Hematopoietic multipotent progenitor cell (in vitro differentiated cells): ENCODE data around the gene NELL1. TPM values are rescaled to one million over a fixed set of nuclear protein-coding genes. Genes with fewer than 3 reads are reported as not detected.

ENCODE experiments used
- DNase-seq, 3 donors: peaks; one replicate each; pipeline ENCODE4 v3.0.0-alpha.2; 2011 to 2015; ENCODE audit warnings: low read depth in 2 of 3, low spot score in 2 of 3
- total RNA-seq: library from RNA; depleted of rRNA; stranded (reverse); fragments of >200 nt; gene quantifications from one replicate; pipeline ENCODE4 v1.2.3, GENCODE V29; 2012

Gene NELL1
- total RNA-seq, 1 donor = 0.27 TPM

DNA sequence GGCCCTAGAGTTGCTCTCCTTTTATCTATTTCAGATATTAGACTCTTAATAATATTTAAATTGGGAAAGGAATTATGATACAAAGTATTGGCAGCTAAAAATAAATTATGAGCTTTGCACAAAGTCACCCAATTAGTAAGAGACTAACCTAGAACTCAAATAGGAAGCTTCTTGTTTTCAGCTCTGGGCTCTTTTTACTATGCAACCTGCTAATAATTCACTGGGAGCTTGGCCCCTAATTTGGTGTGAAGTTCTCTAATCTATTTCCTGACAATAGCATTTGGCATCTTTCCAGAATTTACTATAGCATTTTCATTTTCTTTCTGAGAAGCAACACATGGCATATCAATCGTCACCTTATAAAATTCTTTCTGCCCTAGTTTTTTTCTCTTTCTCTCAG, 795.8 kb downstream of the NELL1 start:
- DNase-seq = peak in 1 of 3 donors; percentile 14

DNA sequence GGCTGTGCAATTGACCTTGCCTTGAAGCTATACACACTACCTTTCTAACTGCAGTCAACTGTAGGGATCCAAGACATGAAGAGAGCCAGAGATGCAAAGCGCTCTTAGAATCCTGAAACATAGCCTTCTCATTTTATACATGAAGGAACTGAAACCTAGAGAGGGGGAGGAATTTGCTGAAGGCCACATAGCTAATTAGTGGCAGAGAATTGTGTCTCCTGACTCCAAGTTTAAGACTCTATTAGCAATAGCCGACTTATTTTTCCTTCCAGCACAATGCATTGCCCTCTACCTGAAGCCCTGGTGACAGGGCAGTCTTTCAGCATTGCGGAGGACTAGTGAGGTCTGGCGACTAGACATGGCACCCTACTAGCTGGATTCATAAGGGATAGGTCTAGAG, 796.5 kb downstream of the NELL1 start:
- DNase-seq = no peak

DNA sequence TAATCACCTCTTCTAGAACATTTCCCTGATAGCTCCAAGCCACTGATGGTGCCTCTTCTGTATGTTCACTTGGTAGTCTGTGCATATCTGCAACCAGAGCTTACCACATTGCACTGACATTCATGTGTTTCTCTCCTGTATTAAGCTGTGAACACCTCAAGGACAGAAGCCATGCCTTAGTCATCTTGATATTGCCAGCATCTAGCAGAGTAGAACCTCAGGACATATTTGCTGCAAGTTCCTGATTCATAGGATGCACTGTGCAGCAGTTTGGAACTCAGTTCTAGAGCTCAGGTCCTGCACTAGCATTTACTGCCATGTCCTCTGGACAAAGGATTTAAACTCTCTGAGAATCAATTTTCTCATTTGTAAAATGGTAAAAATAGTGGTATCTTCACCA, 801.1 kb downstream of the NELL1 start:
- DNase-seq = no peak

DNA sequence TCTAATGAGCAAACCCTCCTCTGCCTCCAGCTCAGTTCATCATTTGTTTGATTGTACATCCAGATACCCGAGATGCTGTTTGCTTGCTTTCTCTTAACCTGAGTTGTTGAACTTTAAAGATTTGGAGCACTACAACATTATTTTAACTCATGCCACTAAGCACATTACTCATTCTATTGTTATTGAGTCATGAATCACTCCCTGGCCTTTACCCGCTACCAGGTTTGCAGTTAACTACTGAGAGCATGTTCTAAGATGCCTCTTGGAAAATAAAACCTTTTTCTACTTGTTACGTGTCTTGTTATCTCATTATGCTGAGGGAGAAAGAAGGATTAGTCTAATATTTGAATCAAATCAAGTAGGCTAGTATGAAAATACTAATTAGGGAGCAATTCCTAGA, 802.9 kb downstream of the NELL1 start:
- DNase-seq = no peak

DNA sequence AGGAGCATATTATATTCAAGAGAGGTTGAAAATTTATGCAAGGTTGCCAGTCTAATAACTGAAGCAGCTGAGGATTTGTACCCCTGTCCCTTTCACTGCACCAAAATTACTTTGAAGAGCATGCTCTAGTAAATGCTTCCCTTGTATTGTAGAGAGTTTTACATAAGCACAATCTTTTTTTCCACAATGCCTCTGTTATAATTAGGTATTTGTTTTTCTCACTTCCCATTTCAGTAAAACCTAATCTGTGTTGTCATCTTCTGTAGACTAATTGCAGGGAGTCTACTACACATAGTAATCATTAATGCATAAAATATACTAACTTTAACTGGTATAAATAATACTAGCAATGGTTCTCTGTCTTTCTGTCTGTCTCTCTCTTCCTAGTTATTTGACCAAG, 805.1 kb downstream of the NELL1 start:
- DNase-seq = no peak

DNA sequence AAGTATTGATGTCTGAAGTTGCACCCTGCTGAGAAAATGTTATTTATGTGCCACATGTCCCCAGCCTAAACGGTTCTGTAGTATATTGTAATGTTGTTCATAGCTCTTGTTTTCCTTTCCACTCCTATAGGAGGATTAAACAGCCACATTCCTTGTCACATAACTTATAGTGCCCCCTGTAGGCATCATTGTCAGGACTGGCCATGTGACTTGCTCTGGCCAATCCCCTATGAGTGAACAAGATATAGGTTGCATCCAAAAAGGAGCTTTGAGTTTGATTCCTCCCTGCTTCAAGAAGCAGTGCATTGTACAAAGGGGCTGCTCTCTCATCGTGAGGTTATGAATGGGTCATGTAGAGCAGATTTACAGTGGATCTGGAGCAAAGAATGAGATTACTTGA, 805.9 kb downstream of the NELL1 start:
- DNase-seq = no peak

DNA sequence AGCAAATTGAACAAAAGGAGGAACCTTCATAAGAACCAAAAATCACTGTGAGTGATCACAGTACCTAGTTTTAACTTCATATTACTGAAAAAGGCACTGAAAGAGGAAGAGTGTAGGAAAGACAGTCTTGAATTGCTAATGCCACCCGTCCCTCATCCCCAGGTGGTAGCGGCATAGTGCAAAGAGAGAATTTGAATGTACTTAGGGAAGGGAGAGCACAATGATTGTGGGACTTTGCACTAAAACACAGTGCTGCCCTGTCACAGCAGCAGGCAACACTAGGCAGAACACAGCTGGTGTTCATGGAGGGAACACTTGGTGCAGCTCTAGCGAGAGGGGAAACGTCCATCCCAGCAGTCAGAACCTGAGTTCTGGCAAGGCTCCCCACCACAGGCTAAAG, 807.2 kb downstream of the NELL1 start:
- no peak for DNase-seq

DNA sequence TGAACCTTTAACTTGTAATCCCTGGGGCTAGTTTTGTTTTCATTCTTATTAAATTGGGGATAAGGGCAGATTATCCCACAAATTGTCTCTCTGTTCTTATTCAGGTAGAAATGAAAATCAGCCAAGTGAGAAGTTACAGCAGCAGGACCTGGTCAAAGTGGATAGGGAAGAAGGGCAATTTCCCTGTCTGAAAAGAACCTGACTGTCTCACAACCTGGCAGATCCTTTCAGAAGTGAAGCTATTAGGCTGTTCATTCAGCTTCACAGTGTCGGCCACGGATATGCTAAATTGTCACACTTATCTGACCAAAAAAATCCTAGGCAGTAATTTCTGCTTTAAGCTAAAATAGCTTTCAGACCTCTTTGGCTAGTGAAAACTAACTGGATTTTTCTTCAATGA, 810.9 kb downstream of the NELL1 start:
- DNase-seq = no peak

DNA sequence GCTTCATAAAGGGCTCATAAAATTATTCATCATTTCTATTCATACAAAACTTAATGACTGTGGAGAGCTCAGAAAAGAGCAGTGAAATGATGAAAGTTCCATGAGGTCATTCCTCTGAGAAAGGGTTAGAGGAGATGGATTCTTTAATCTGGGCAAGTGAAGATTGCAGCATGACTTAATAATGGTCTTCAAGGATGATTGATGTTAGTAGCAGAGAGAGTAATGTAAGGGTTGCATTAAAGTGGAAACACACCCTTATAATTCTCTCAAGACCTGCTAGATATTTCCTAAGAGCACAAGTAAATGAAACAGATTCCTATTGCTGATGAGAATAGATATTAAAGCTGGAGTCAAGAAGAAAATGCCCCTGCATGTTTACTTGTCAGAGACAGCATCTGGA, 811.9 kb downstream of the NELL1 start:
- DNase-seq = no peak

DNA sequence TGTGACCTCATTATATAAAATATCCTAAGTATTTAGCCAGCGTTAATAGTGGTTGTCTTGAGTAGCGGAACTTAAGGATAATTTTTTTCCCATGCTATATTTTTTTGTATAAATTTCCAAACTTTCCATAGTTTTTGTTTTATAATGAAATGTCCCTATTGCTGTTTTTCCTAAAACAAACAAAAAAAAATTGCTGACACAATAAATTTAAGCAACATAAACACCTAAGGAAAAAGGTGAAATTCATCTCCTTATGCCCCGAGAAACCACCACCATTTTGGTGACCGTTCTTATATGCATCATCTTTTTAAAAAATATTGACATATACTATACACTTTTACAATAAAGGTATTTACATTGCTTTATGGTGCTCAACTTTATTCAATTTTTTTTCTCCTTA, 814.7 kb downstream of the NELL1 start:
- DNase-seq = no peak

DNA sequence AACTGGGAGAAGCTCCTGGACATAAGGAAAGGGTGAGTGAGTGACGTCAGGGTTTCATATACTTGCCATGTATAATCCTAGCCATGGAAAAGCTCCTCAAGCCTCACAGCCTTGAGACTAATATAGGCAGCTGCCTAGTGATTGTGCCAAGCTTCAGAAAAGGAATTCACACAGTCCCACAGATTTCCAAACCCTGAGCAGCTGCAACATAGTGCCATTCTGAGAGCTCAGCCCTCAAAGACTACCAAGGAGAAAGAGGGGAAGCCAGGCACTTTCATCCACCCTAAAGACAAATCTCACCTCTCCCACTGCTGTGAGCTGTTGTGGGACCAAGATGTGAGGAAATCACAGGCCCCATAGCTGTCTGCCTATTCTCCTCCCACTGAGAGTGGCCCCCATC, 815.6 kb downstream of the NELL1 start:
- no peak for DNase-seq

DNA sequence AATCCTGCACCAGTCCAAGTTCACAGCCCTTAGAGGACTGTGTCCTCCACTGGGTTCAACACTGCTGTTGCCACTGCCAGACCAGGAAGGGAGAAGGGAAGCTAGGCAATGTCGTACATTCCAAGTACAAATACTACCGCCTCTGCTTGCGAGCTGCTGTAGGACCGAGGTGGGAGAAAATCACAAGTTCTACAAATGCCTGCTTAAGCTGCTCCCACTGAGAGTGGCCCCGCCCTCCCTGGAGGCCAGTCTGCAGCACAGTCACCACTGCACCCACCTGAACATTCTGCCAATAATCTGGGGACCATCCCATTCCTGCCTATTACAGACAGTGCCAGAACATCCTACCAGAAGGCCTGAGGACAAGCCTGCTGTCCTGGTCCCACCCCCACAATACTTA, 816.0 kb downstream of the NELL1 start:
- DNase-seq = no peak

DNA sequence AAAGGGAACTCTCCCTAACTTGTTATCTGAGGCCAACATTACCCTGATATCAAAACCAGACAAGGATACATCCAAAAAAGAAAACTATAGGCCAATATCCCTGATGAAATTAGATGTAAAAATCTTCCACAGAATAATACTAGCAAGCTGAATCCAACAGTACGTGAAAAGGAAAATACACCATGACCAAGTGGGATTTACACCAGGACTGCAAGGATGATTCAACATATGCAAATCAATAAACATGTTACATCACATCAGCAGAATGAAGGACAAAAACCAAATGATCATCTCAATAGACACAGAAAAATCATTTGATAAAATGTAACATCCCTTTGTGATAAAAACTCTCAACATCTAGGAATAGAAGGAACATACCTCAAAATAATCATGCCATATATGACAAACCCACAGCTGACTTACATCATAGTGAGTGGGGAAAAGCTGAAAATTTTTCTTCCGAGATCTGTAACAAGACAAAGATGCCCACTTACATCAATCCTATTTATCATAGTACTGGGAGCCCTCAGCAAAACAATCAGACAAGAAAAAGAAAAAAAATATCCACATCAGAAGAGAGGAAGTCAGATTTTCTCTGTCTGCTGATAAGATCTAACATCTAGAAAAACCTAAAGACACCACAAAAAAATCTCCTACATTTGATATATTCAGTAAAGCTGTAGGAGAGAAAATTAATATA, 820.2 kb downstream of the NELL1 start:
- peak in 1 of 3 donors; percentile 42 for DNase-seq

DNA sequence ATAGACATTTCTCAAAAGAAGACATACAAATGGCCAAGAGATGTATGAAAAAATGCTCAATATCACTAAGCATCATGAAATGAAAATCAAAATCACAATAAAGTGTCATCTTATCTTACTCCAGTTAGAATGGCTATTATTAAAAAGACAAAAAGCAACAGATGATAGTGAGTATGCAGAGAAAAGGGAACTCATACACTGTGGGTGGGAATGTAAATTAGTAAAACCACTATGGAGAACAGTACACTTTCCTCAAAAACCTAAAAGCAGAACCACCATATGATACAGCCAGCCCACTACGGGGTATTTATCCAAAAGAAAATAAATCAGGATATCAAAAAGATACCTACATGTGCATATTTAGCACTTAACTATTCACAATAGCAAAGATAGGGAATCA, 823.5 kb downstream of the NELL1 start:
- DNase-seq = peak in 1 of 3 donors; percentile 5

DNA sequence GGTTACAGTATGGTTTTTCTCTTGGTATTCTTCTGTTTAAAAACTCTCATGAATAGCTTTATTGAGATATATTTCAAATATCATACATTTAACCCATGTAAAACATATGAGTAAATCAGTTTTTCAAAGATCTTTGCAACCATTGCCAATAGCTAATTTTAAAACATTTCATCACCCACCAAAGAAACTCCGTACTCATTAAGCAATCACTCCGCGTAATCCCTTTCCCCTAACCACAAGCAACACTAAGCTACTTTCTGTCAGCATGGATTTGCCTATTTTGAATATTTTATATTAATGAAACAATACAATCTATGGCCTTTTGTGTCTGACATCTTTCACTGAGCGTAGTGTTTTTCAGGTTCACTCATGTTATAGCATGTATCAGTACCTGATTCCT, 825.6 kb downstream of the NELL1 start:
- DNase-seq = no peak

DNA sequence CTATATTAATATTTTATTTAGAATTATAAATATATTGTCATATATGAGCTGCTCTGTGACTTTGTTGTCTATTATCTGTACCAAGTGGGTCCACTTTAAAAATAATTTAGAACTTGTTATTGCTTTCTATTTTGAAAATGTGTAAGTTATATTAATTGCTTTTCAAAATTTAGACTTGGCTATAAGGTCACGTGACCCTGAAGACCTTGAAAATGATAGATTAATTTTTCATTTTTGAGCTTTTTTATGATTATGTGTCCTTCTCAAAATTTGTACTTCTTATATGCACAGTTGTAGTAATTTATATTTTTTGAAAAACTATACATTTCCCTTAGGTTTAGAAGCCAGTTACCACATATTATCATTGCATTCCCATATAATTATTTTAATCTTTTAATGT, 826.5 kb downstream of the NELL1 start:
- DNase-seq = no peak

DNA sequence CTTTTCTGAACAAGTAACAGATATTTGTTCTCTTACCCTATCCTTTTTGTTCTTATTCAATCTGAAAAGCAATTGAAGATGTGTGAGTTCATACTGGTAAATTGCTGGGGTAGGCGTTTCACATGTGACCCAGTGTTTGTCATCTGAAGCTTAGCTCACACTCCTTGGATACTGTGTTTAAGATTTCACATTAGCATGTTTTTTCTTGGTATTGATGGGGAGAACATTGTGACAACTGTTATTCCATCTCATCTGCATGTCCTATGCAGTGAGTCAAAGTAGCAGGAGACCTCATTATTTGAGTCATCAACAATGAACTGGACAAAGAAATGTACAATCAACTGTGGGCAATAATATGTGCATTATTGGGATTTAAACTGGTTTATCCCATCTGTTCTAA, 831.9 kb downstream of the NELL1 start:
- no peak for DNase-seq

DNA sequence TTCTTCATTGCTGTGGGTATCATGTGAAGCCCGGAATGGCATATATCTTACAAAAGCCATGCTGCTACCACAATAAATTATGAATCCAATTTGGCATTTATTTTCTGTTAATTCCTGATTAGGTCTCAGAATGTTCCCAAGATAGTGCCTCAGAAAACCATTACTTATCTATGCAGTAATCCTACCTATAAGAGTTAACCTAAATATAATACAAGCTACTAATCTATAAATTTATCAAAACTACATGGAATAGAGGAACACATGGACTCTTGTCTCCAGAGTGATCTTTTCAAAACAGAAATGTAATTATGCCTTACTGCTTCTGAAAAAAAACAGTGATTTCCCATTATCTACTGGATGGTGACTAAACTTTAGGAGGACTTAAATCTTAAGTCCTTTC, 835.7 kb downstream of the NELL1 start:
- no peak for DNase-seq

DNA sequence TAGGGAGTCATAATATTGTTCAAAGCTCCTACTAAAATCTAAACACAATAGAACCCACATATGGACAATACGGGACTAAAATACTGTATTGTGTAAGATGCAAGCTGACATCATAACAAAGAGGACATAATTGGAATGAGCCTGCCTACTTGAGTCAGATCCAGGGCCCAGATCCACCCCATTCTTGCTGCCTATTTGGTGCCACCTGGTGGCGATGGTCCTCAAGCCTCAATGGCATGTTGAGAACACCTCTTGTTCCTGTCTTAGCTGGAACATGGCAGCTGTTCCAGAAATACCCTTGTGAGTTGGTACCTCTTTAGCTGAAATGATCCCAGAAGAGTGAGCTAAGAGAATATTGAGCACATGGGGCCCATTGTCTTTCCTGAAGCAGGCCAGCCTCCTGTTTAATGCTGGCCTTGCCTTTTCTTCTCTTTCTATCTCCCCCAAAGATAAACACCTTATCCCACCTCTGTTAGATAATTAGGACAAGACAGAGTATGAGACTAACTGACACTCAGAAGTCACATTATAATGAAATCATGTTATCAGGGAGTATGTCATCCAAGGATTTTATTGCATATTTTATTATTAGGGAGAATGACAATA, 842.6 kb downstream of the NELL1 start:
- DNase-seq = peak in 2 of 3 donors; percentile 68 to 88

DNA sequence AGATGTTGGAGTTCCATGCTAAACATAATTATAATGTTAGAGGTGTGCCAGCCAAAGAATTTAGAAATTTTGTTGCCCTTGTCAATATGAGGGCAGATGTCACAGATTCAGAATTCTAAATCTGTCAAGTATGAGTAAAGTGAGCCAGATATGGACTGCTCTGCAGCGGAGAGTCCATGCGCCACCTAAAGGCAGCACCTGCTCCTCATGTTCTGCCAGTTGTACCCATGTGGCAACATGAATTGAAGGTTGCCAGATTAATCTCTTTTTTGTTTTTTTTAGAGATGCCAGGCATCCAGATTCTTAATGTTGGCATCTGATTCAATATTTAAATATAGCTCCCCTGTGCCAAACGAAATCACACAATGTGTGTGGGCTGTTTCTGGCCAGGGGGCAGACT, 844.9 kb downstream of the NELL1 start:
- peak in 1 of 3 donors; percentile 39 for DNase-seq

DNA sequence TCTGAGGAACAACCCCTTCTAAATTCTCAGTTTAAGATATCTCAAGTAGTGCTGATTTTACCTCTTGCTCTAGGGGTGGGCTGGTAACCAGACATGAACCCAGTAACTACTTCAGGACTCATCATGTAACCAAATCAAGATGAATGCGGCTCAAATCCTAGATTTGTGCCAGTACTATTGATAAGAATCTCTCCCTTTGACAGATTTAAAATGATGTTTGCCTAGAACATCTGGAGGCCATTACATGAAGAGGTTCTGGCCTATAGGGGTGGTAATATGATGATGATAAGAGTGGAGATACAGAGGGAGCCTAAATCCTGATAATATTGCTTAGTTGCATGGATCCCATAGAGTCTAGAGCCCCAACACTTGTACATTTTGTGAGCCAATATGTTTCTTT, 850.9 kb downstream of the NELL1 start:
- no peak for DNase-seq

DNA sequence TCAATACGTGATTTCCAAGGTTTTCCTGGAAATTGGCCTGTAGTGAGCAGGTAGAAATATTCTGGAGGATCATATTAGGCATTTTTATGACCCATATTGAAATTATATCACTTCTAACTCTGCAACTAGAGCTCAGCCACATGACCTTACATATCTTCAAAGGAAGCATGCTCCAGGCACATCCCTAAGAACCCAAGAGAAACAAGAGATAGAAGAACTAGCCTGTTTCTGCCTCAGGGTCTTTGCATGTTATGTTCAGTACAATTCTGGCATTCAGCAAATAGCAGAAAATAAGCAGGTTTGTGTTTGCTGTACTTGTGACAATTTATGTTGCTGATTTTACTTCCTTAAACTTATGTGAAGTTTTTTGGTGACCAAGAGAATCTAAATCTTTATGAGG, 859.8 kb downstream of the NELL1 start:
- DNase-seq = no peak

DNA sequence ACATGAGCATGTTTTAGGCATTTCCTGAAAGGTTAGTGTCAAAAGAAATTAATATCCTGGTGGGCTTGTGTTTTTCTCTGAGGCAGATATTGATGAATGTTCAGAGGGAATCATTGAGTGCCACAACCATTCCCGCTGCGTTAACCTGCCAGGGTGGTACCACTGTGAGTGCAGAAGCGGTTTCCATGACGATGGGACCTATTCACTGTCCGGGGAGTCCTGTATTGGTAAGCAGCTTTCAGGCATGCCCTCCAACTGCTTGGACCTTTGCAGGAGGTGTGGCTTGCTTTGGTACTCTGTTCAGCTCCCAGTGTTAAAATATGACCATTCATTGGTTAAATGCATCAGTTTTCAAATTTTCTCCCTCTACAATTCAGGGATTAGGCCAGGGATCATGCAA, 864.9 kb downstream of the NELL1 start:
- DNase-seq = no peak
